ENCODE results near the gene TBC1D14.
A peak's percentile ranks its signal among the peaks of the same experiment; 100 is the strongest.

Gene TBC1D14

DNA sequence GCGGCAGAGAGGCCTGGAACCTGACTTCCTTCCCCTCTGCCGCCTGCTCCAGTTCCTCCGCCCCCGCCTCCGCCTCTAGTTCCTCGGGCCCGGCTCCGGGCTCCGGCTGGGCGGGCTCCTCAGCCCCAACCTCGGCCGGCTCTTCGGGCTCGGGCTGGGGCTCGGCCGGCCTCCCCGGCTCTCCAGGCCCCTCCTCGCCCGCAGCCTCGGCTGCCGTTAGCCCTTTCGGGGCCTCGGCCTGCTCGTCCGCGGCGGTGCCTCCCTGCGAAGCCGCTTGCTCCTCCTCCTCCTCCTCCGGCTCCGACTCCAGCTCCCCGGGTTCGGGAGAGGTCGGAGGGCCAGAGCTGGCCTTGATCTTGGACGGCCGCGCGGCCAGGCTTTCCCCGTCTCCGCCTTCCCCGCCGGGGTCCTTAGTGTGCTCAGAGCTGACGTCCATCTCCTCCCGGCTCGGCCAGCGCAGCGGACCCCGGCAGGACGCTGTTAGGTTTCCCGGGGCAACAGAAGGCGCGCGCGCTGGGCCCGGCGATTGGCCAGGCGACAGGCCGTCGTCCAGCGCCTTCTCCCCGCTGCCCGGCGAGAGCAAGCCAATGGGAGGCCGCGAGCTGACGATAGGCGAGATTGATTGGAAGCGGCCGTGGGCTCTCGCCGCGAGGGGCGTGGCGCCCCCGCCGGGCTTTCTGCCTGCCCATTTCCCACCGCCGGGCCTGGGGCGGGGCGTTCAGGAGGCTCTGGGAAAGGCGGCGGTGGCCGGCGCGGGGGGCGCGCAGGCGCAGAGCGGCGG, 133.1 kb downstream of the TBC1D14 start:
- DNase-seq (ENCODE audit: low read depth in 3 of 3), result peak; percentile 83 to 92 (median 88)

DNA sequence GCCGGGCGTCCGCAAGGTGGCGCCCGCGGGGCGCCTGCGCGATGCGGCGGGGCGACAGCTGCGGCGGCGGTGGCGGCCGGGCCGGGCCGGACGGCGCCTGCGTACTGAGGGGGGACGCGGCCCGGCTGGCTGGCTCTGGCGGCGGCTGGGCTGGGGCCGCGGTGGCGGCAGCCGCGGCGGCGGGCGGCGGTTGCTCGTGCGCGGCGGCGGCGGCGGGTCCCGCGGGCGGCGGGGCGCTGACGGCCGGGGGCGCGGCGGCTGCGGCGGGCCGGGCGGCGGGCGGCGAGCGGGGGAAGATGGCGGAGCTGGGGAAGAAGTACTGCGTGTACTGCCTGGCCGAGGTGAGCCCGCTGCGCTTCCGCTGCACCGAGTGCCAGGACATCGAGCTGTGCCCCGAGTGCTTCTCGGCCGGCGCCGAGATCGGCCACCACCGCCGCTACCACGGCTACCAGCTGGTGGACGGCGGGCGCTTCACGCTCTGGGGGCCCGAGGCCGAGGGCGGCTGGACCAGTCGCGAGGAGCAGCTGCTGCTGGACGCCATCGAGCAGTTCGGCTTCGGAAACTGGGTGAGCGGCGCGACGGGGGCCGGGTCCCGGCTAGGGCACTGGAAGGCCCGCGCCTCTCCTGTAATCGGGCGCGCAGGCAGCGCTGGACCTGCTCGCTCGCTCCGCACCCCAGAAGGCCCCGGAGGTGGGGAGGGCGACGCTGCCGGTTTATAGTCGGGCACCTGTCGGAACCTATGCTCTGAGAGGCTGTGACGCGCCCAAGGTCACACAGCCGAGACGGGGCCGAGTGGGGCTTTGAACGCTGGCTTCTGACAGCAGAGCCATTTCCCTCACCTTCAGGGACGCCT, 133.9 kb downstream of the TBC1D14 start, which contains the start of gene TADA2B:
Gene TADA2B (plus strand): TSS at position 89 of the 853 bp plus-strand sequence. CDS start 208 bp downstream, at position 297.
- peak in 1 of 3 experiments; percentile 41 for DNase-seq (ENCODE audit: low read depth in 3 of 3)

DNA sequence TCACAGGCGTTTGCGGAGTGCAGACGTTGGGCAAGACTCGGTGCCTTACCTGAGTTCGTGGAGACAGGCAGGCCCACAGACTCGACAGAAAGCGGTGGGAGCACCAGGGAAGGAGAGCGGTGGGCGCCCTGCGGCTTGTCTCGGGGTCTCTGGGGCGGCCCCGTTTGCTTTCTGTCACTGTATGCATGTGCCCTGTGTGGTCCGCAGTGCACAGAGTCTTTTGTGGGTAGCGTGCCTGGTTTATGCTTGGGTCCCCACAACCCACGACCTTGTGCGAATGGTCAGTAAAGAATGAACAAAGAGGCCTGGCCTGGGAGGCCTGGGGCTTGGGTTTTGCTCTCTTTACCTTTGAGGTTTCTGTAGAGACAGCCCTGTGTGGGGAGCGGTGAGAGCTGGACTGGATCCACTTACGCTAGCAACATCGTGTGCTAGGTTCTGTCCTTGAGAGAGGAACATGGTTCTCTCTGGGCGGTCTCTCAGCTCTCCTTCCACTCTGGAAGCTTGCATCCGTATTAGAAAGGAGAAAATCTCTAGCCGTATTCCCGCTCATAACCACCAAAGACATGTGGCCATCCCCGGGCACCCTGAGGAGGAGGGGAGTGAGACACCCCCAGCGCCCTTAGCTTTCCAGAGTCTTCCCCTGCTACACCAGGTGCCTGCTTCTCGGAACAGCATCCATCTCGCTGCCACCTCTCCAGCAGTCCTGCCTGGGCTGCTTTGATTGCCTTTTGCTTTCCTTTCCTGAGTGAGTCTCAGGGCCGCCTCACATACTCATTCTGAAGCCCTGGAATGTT, 134.7 kb downstream of the TBC1D14 start:
- no peak for DNase-seq (ENCODE audit: low read depth in 3 of 3)

DNA sequence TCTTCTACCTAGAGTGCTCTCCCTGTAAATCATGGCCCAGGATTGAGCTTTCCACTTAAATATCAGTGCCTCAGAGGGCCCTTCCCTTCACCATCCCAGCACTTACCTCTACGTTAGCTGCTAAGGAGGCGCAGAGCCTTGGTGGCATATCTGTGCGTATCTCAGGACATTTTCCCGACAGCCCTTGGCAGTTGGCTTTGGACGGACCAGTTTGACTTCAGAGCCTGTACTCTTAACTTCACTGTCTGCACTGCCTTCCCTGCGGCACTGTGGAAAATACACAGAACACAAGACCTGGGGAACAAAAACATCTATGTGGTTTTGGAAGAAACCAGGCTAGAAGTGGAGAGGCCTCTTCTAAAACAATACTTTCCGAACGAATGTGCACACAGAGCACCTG, 135.9 kb downstream of the TBC1D14 start:
- no peak for DNase-seq (ENCODE audit: low read depth in 3 of 3)

DNA sequence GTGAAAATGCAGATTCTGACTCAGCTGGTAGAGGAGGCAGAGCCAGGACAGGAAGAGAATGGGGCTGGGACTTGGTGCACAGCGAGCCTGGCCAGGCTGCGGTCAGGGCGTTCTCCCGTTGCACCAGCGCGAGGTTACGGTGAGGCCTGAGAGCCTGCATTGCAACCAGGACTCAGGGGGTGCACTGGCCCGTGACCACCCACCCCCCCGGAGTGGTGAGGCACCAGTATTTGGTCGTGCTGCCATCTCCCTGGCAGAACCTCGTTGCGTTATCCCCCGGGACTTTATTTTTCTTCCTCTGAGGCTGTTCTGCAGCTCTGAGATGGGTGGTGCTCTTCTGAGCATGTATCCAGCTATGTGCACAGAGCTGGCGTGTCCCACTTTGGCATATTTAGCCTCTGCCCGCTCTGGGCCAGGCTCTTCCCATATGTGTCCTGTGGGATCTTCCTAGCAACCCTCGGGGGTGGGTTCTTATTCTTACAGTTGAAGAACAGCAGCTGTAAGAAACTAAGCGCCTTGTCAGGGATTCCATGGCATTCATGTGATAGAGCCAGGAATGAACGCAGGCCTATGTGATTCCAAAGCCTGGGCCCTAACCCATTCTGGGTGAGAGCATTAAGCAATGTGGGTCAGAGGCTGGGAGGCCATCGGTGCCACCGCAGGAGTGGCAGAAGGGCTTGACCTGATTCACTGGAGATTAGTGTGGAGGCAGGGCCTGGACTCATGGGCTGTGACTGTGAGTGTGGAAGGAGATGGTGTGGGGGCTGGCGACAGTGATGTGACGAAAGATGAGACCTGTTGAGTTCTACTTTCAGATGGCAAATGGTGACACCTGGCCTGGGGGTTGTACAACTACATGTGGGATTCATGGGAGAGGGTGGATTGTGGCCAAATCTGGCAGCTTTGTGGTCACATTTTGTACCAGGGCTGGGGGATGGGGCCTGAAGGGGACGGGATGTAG, 136.6 kb downstream of the TBC1D14 start:
- no peak for DNase-seq (ENCODE audit: low read depth in 3 of 3)

DNA sequence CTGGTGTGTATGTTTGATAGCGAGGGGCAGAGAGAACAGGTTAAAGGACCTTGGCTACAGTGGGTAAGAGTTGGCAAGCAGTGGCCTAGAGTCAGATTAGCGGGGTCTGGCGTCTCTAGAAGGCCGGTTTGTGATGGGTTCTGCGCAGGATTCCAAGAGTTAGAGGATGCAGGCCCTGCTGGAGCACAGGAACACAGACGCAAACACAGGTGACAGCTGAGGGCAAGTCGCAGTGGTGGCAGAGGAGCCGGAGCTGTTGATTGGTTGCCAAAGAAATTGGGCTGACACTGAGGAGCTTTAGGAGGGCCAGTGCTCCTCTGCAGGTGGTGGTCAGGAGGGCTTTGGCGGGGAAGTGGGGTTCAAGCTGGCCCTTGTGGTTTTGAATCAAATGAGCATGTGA, 137.3 kb downstream of the TBC1D14 start:
- no peak for DNase-seq (ENCODE audit: low read depth in 3 of 3)

DNA sequence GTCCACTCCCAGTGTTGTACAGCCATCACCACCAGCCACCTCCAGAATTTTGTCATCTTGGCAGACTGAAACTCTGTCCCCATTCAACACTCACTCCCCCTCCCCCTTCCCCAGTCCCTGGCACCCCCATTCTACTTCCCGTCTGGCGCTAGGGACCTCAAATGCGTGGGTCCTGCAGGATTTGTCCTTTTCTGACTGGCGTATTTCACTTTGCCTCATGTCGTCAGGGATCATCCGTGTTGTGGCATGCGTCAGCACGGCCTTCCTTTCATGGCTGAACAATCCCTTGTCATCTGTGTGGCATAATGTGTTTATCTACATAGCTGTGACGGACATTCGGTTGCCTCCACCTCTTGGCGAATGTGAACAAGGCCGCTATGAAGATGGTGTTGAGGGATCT, 139.0 kb downstream of the TBC1D14 start:
- no peak for DNase-seq (ENCODE audit: low read depth in 3 of 3)

DNA sequence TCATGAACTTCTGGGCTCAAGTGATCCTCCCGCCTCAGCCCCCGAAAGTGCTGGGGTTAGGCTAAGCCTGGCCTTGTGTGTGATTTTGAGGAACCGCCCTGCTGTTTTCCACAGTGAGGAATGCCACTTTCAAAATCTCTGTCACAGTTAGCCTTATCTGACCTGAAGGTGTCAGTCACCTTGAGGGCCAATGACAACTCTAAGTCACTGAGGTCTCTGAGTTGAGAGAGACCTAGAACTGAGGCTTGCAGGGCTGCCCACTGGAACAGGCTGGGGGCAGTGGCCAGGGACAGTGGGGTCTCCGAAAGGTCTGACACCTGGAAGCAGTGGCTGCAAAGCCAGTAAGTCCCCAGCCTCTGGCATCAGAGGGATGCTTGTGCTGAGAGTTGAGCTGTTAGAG, 139.7 kb downstream of the TBC1D14 start:
- DNase-seq (ENCODE audit: low read depth in 3 of 3), result no peak

DNA sequence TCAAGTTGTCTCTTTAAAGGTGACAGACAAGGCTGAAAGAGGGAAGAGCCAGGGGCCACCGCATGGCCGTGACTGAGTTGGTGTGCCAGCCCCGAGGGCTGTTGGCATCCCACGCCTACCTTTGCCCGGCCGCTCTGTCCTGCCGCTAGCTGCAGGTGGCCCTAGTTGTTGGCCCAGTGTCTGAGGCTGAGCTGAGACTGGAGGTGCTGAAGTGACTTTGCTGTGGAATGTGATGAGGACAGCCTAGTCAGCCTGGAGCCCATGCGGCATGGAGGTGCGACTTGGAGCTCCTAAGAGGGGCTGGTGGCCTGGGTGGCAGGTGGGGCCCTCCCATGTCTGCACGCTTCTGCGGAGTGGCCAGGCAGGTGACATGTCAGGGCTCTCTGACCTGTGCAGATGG, 140.1 kb downstream of the TBC1D14 start:
- DNase-seq (ENCODE audit: low read depth in 3 of 3), result no peak

DNA sequence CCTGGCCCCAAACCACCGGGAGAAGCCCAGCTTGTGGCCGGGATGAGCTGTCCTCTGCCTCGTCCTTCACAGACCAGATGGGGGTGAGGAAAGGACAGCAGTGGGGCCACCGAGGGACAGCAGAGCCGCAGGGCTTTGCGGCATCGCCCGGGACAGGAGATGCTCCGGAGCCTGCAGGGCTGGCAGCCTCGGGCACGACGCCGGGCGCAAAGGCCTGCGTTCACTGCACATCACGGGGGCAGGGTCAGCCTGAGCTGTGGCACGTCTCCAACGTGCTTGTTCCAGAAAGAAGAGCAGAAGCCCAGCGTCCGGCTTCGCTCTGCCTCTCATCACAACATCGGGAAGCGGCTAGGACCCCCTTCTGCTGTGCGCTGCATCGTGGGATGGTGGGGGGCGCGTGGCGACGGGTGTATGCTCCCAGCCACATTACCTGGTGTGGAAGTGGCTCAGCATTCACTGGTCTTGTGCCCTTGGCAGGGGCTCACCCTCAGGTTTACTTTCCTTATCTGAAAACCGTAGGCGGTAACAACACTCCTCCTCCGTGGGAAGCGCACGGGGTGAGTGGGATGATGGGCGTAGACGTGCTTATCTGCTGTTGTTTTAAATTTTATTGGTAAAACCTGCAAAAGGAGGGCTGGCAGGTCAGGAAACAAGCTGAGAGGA, 141.0 kb downstream of the TBC1D14 start:
- no peak for DNase-seq (ENCODE audit: low read depth in 3 of 3)

DNA sequence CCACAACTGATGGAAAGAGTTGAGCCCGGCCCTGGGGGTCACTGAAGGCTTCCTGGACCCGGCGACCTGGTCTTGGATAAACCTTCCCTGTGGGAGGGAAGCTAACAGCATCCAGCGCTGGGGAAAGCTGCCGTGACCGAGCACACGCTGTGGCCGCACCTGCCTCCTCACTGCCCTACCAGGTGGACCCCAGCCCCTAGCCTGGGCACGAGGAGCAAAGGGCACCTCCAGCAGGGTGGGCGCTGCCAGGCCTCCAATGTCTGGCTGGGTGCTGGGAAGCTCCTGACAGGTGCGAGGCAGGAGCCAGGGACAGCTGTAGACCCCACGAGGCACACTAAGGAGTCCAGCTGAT, 141.5 kb downstream of the TBC1D14 start:
- DNase-seq (ENCODE audit: low read depth in 3 of 3), result no peak

DNA sequence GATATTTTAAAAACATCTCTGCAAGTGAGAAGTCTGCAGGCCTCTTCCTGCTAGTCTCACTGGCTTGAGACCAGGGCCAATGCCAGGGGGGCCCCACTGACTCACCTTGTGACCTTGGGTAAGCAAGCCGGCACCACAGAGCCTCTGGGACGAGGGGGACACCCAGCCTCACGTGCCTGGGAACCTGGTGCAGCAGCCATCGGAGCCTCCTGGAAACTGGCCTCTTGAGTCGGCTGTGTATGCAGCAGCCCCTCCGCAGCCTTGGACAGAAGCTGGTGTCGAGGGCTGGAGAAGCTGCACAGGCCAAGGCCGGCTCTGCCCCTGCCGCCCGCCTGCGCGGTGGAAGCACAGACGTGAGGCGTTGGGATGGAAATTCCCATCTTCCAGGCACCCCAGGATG, 142.3 kb downstream of the TBC1D14 start:
- no peak for DNase-seq (ENCODE audit: low read depth in 3 of 3)

DNA sequence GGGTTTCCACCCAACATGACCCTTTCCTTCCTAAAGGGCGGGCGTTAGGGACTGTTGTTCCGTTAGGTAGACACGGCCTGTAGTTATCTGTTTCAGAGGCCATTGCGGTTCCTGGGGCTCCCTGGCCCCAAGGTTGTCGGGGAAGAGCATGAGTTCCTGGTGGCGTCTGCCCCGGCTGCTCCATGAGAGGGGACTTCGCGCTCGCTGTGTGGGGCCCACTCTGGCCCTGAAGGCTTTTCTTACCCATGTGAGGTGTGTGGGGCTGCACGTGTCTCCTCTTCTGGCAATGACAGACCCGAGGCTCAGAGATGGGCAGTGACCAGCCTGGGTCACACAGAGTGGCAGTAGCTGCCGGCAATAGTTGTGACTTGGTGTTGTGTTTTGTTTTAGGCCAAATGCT, 142.7 kb downstream of the TBC1D14 start:
- no peak for DNase-seq (ENCODE audit: low read depth in 3 of 3)

DNA sequence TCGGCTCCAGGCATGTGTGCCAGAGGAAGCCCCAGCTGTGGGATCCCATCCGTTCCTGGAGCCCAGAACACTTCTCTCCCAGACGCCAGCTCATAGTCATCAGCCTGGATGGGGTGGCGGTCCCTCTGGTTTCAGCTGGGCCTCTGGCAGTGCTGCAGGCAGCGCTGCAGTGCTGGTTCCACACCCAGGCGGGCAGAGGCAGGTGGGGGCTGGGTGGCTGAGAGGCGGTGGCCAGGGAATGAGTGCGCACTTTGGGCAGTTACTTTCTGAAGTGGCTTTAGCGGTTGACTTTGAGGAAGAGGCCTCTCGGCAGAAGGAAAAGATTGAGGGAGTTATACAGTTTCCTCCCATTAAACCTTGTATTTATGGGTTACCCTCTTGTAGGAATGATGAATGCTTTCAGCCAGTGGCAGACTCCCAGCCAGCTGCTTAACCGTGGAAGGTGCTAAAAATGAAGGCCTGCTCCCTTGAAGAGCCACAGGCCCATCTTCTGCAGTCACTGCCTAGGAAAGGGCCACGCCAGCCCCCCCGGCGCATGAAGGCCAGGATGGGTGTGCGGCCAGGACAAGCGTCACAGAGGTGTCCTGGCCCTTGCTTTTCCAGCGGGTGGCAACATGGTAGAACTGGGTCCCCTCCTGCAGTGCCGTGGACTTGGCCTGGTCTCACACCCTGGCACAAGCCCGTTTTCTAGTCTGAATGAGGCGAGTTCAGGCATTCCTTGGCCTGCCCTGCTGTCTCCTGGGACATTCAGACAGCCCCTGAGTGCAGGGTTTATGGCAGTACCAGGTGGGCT, 143.5 kb downstream of the TBC1D14 start:
- DNase-seq (ENCODE audit: low read depth in 3 of 3), result no peak

DNA sequence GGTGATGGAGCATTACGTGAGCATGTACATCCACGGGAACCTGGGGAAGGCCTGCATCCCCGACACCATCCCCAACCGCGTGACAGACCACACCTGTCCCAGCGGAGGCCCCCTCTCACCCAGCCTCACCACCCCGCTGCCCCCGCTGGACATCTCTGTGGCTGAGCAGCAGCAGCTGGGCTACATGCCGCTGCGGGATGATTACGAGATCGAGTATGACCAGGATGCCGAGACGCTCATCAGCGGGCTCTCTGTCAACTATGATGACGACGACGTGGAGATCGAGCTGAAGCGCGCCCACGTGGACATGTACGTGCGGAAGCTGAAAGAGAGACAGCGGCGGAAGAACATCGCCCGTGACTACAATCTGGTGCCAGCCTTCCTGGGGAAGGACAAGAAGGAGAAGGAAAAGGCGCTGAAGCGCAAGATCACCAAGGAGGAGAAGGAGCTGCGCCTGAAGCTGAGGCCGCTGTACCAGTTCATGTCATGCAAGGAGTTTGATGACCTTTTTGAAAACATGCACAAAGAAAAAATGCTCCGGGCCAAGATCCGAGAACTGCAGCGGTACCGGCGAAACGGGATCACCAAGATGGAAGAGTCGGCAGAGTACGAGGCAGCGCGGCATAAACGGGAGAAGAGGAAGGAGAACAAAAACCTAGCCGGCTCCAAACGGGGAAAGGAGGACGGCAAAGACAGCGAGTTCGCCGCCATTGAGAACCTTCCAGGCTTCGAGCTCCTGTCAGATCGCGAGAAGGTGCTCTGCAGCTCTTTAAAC, 144.7 kb downstream of the TBC1D14 start:
- no peak for DNase-seq (ENCODE audit: low read depth in 3 of 3)

DNA sequence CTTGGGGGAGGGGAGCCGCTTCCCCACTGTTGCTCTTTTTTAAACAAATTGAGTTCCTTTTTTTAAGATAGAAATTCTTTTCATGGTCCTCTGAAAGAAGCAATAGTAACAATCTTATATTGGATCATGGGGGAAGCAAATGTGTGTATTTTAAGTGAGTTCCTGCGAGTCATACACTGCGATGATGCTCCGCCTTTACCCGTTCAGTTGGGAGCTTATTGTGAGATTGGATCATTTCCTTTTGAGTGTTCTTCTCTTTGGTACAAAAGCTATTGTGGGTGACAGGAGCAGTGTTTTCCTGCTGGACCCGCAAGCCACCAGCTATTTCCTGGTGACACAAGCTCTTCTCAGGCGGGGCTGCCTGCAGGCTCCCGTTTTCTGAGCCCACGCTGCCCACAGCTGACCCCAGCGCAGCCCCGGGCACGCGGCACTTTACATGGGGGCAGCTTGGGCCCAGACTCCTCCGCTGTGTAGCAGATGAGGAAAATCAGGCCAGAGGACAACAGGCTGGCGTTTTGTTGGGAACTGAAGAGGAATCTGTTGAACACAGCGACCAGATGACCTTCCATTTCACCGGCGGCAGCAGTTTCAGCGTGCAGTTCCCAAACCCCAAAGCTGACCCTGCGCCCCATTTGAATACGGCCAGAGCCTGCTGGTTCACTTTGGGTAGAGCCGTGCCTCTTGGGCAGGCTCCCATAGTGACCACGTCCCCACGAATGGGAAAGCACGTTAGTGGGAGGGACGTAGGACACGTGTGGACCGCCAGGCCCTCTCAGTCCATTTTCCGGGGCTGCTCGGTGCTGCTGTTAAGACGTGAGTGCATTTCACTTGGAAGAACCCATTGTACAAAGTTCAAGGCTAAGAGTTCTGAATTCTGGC, 145.7 kb downstream of the TBC1D14 start:
- DNase-seq (ENCODE audit: low read depth in 3 of 3), result no peak

DNA sequence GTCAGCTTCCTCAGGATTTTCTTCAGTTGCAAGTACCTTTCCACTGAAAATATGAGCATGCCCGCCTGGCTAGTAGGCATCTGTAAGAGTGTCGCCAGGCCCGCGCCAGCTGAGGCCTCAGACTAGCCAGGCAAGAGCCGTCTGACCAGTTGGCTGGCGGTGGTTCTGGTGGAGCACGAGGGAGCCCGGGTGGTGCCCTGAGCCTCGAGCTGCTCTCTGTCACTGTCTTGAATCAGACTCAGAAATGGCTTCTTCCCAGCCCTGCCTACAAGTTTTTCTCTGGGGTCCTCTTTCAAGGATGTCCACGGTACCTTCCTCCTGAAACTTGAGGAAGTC, 146.3 kb downstream of the TBC1D14 start:
- no peak for DNase-seq (ENCODE audit: low read depth in 3 of 3)

DNA sequence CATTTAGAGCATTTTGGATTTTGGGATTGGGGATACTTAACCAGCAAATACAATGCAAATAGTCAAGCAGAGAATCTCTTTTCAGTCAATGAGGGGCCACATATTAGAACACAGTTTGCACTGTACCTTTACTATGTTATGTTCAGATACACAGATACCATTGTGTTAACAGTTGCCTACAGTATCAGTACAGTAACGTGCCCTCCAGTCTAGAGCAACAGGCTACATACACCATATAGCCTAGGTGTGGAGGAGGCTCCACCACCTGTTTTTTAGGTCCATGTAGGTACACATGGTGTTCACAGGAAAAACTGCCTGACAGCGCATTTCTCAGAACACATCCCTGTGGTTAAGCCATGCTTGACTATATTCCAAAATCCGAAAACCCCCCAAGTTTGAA, 149.2 kb downstream of the TBC1D14 start:
- DNase-seq (ENCODE audit: low read depth in 3 of 3), result no peak

Measured in stimulated activated CD4-positive, alpha-beta T cell treated with anti-CD3 and anti-CD28 coated beads, TNF-alpha, amount 100 ng/mL, for 24 hours (primary cell).